HepG2 (cell line): ENCODE measurements around the gene HECTD1. TPM values are rescaled to one million over a fixed set of nuclear protein-coding genes. Genes with fewer than 3 reads are reported as not detected.

Source experiments
- ADNP ChIP-seq: sonication (generic); formaldehyde crosslinking; IDR thresholded peaks from 2 replicates; pipeline ENCODE4 v1.4.0; 2020; ENCODE audit warnings: missing genetic modification reagents
- AKAP8 ChIP-seq: sonication (generic); formaldehyde crosslinking; IDR thresholded peaks from 2 replicates; pipeline ENCODE4 v1.5.1; 2020; ENCODE audit warnings: mild to moderate bottlenecking, missing genetic modification reagents
- CREM ChIP-seq, 2 experiments: sonication (generic) in 1 of 2; formaldehyde crosslinking in 1 of 2; IDR thresholded peaks; 2 replicates each; pipeline versions ENCODE4 v1.4.0 to v1.6.1; 2016 to 2020; ENCODE audit warnings: antibody characterized with exemption in 1 of 2, mild to moderate bottlenecking in 1 of 2, missing genetic modification reagents in 1 of 2
- FOXK2 ChIP-seq: fragments of 450-650 bp; IDR thresholded peaks from 2 replicates; pipeline ENCODE4 v1.6.1; 2016
- GLI4 ChIP-seq: sonication (generic); formaldehyde crosslinking; IDR thresholded peaks from 2 replicates; pipeline ENCODE4 v1.5.1; 2020; ENCODE audit warnings: missing genetic modification reagents, mild to moderate bottlenecking, moderate library complexity, borderline replicate concordance
- HDAC1 ChIP-seq: sonication (generic); formaldehyde crosslinking; IDR thresholded peaks from 2 replicates; pipeline ENCODE4 v1.5.1; 2020; ENCODE audit warnings: mild to moderate bottlenecking, missing genetic modification reagents
- KLF11 ChIP-seq: IDR thresholded peaks from 2 replicates; pipeline ENCODE4 v1.6.1; 2016; ENCODE audit warnings: missing compliant biosample characterization
- MAFF ChIP-seq: IDR thresholded peaks from 2 replicates; pipeline ENCODE4 v1.6.1; 2011; ENCODE audit warnings: low read depth, low read length, improper control_type of control experiment
- MTA1 ChIP-seq: sonication (generic); formaldehyde crosslinking; IDR thresholded peaks from 2 replicates; pipeline ENCODE4 v1.4.0; 2020; ENCODE audit warnings: missing genetic modification reagents, mild to moderate bottlenecking, borderline replicate concordance
- MTF1 ChIP-seq: sonication (generic); formaldehyde crosslinking; IDR thresholded peaks from 2 replicates; pipeline ENCODE4 v1.5.0; 2020; ENCODE audit warnings: missing genetic modification reagents
- MTF2 ChIP-seq: sonication (generic); formaldehyde crosslinking; IDR thresholded peaks from 2 replicates; pipeline ENCODE4 v1.5.0; 2020; ENCODE audit warnings: missing genetic modification reagents, borderline replicate concordance
- NFIC ChIP-seq: IDR thresholded peaks from 2 replicates; pipeline ENCODE4 v1.6.1; 2012; ENCODE audit warnings: mild to moderate bottlenecking, low read length, inconsistent platforms
- NRL ChIP-seq: sonication (generic); formaldehyde crosslinking; IDR thresholded peaks from 2 replicates; pipeline ENCODE4 v1.5.0; 2020; ENCODE audit warnings: missing genetic modification reagents, mild to moderate bottlenecking, moderate library complexity, borderline replicate concordance
- PREB ChIP-seq: sonication (generic); formaldehyde crosslinking; IDR thresholded peaks from 2 replicates; pipeline ENCODE4 v1.4.0; 2020; ENCODE audit warnings: missing genetic modification reagents
- PRMT3 ChIP-seq: sonication (generic); formaldehyde crosslinking; IDR thresholded peaks from 2 replicates; pipeline ENCODE4 v1.8.1; 2022; ENCODE audit warnings: low read depth, mild to moderate bottlenecking, moderate library complexity, missing genetic modification reagents, borderline replicate concordance
- PRPF4 ChIP-seq: fragments of 200-400 bp; formaldehyde crosslinking; IDR thresholded peaks from 2 replicates; pipeline ENCODE4 v1.6.1; 2016; ENCODE audit warnings: low read length, low read depth; ENCODE audit not compliant: poor library complexity, severe bottlenecking
- SAFB2 ChIP-seq: sonication (generic); formaldehyde crosslinking; IDR thresholded peaks from 2 replicates; pipeline ENCODE4 v1.5.1; 2020; ENCODE audit warnings: missing genetic modification reagents, low read depth, mild to moderate bottlenecking, borderline replicate concordance
- ZBTB26 ChIP-seq: IDR thresholded peaks from 2 replicates; pipeline ENCODE4 v1.6.1; 2016; ENCODE audit warnings: missing compliant biosample characterization, missing genetic modification reagents, borderline replicate concordance
- ZBTB7B ChIP-seq: sonication (generic); formaldehyde crosslinking; IDR thresholded peaks from 2 replicates; pipeline ENCODE4 v1.4.0; 2020; ENCODE audit warnings: missing genetic modification reagents
- ZNF10 ChIP-seq: sonication (generic); formaldehyde crosslinking; IDR thresholded peaks from 2 replicates; pipeline ENCODE4 v1.4.0; 2020; ENCODE audit warnings: mild to moderate bottlenecking, low read depth, missing genetic modification reagents, borderline replicate concordance
- ZNF160 ChIP-seq: sonication (generic); formaldehyde crosslinking; IDR thresholded peaks from 2 replicates; pipeline ENCODE4 v1.8.0; 2022; ENCODE audit warnings: mild to moderate bottlenecking, inconsistent platforms, missing genetic modification reagents
- ZNF513 ChIP-seq: sonication (generic); formaldehyde crosslinking; conservative IDR thresholded peaks from 2 replicates; pipeline ENCODE4 v1.5.0; 2020; ENCODE audit warnings: missing genetic modification reagents
- ZNF558 ChIP-seq: sonication (generic); formaldehyde crosslinking; IDR thresholded peaks from 2 replicates; pipeline ENCODE4 v1.9.0; 2022; ENCODE audit warnings: mild to moderate bottlenecking, missing genetic modification reagents, borderline replicate concordance
- ZNF577 ChIP-seq: sonication (generic); formaldehyde crosslinking; IDR thresholded peaks from 2 replicates; pipeline ENCODE4 v1.4.0; 2020; ENCODE audit warnings: mild to moderate bottlenecking, low read depth, missing genetic modification reagents, borderline replicate concordance
- ZNF766 ChIP-seq: sonication (generic); formaldehyde crosslinking; IDR thresholded peaks from 2 replicates; pipeline ENCODE4 v1.5.0; 2020; ENCODE audit warnings: missing genetic modification reagents, borderline replicate concordance
- ZNF775 ChIP-seq: sonication (generic); formaldehyde crosslinking; IDR thresholded peaks from 2 replicates; pipeline ENCODE4 v1.4.0; 2020; ENCODE audit warnings: missing genetic modification reagents, mild to moderate bottlenecking, moderate library complexity, borderline replicate concordance
- ZNF792 ChIP-seq: IDR thresholded peaks from 2 replicates; pipeline ENCODE4 v1.6.1; 2016
- polyA plus RNA-seq, 8 experiments: library from polyadenylated mRNA; depleted of rRNA in 3 of 8; stranded (reverse) in 7 of 8; unstranded in 1 of 8; fragments of >200 nt; fragmentation: Illumina TruSeq in 4 of 8; extraction: Trizol in 4 of 8; gene quantifications; 2 replicates each; pipeline versions ENCODE4 v1.2.1 to v1.2.3, GENCODE V29; 2011 to 2016; ENCODE audit warnings: low read depth in 4 of 8, missing spikeins in 1 of 8, mixed read lengths in 1 of 8; ENCODE audit not compliant: insufficient read depth in 1 of 8
- total RNA-seq, 5 experiments: library from RNA; depleted of rRNA; stranded (reverse); fragments of >200 nt; fragmentation: Illumina TruSeq; extraction: Trizol; gene quantifications; 2 replicates each; pipeline ENCODE4 v1.2.3, GENCODE V29; 2016; ENCODE audit warnings: low read depth in 1 of 5

Gene HECTD1
- total and polyA plus RNA-seq, 2 of the 13 experiments (the other 11 are each of a cell fraction or from before 2014, with no cell fraction given) = 312 to 560 TPM

- TF ChIP-seq MAFF = 0 out of 2 replicates have a peak, but pooled peaks have one; percentile 35
- TF ChIP-seq ZNF160 (CRISPR knock-in tag) = peak; percentile 99
- TF ChIP-seq MTA1 (CRISPR knock-in tag) = peak; percentile 100
- peak; percentile 98; the same call in 1 of the 2 replicates for TF ChIP-seq PRMT3 (CRISPR knock-in tag)
- TF ChIP-seq NRL (CRISPR knock-in tag) = peak; percentile 100
- TF ChIP-seq CREM (IDR thresholded peaks at IDR 0.05) = peak; percentile 72
- peak; percentile 59; the same call in 1 of the 2 replicates for TF ChIP-seq CREM (CRISPR knock-in tag; IDR thresholded peaks at IDR 0.05)
- peak; percentile 95; the same call in 1 of the 2 replicates for TF ChIP-seq ZNF577 (CRISPR knock-in tag)
- TF ChIP-seq GLI4 = peak; percentile 99
- TF ChIP-seq ZNF513 = 0 out of 2 replicates have a peak, but pooled peaks have one; percentile 18
- peak; percentile 22; the same call in 1 of the 2 replicates for TF ChIP-seq ZNF775 (CRISPR knock-in tag)
- peak; percentile 95 for TF ChIP-seq ZBTB26 (CRISPR knock-in tag)
- peak; percentile 94; the same call in 1 of the 2 replicates for TF ChIP-seq KLF11 (CRISPR knock-in tag)
- TF ChIP-seq ADNP (CRISPR knock-in tag) = peak; percentile 77; the same call in 1 of the 2 replicates
- TF ChIP-seq AKAP8 (CRISPR knock-in tag) = peak; percentile 99
- no peak for TF ChIP-seq NFIC
- TF ChIP-seq SAFB2 = peak; percentile 99
- no peak for TF ChIP-seq PRPF4
- TF ChIP-seq ZBTB7B (CRISPR knock-in tag) = peak; percentile 97
- TF ChIP-seq MTF1 (CRISPR knock-in tag) = peak; percentile 93
- TF ChIP-seq HDAC1 (CRISPR knock-in tag) = peak; percentile 97
- TF ChIP-seq MTF2 (CRISPR knock-in tag) = no peak; the same call in 1 of the 2 replicates
- TF ChIP-seq ZNF10 (CRISPR knock-in tag) = peak; percentile 96; the same call in 1 of the 2 replicates
- TF ChIP-seq ZNF766 = peak; percentile 99
- no peak for TF ChIP-seq FOXK2
- peak; percentile 39; the same call in 1 of the 2 replicates for TF ChIP-seq PREB
- TF ChIP-seq ZNF792 = peak; percentile 99
- no peak for TF ChIP-seq ZNF558
Observed at GRCh38 chr14:31207755-31208545, at the start of gene HECTD1 (continued).
